ENCODE data around the gene CELA3A.

- TF ChIP-seq, protein P1, sequence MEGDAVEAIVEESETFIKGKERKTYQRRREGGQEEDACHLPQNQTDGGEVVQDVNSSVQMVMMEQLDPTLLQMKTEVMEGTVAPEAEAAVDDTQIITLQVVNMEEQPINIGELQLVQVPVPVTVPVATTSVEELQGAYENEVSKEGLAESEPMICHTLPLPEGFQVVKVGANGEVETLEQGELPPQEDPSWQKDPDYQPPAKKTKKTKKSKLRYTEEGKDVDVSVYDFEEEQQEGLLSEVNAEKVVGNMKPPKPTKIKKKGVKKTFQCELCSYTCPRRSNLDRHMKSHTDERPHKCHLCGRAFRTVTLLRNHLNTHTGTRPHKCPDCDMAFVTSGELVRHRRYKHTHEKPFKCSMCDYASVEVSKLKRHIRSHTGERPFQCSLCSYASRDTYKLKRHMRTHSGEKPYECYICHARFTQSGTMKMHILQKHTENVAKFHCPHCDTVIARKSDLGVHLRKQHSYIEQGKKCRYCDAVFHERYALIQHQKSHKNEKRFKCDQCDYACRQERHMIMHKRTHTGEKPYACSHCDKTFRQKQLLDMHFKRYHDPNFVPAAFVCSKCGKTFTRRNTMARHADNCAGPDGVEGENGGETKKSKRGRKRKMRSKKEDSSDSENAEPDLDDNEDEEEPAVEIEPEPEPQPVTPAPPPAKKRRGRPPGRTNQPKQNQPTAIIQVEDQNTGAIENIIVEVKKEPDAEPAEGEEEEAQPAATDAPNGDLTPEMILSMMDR (IDR thresholded peaks at IDR 0.05; ENCODE audit: low read depth, low read length): no peak
- no peak for TF ChIP-seq EZH2phosphoT487 (IDR thresholded peaks at IDR 0.05; ENCODE audit: low read depth)
These were observed 28.6 kb downstream of the CELA3A start for GRCh38 chr1:22030057-22030456.

Measured in OCI-LY3 (cell line).